ENCODE data around the gene WDR46.

WDR46 gene

DNA sequence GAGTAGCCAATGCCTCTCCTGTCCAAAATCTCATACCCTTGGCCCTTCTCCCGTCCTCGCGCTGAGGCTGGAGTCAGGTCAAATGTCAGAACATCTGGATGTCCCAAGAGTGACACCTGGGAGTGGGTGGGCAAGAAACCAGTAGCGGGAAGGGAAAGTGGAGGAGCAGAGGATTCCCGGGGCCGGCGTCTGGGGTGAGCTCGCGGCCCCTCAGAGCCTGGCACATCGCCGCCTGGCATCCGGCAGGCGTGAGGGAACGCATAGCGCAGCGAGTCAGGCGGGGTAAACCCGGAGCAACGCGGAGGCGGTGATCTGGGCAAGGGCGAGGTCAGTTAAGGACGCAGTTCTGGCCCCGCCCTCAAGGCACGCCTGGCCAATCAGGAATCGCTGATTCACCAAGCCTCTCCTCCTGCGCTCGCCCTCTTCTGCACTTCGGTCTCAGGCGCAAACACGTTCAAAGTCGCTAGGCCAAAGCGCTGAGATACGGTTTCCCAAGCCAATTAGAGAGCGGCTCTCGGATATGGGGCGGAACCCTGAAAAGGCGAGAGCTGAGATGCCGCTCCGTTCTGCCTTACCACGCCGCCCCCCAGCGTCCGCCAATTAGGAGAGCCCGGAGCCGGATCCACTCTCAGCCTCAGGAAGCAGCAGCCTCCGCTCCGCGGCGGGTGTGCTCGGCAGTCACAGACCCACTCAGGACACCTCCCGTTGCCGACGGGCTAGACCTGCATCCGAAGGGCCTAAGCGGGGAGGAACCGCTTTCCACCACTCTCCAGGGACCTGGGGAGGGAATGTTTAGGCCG lies 39.9 kb downstream of the WDR46 start:
- TF ChIP-seq GATA1 (IDR thresholded peaks at IDR 0.05; ENCODE audit: low read depth, low read length): no peak
- peak; percentile 86 for TF ChIP-seq POLR2A (IDR thresholded peaks at IDR 0.05; ENCODE audit: low read length)
- peak; percentile 99 for DNase-seq

GRCh38 chr6:33248643-33248931 lies 40.5 kb downstream of the WDR46 start:
- DNase-seq: no peak
- TF ChIP-seq GATA1 (IDR thresholded peaks at IDR 0.05; ENCODE audit: low read depth, low read length) (no peak), POLR2A (IDR thresholded peaks at IDR 0.05; ENCODE audit: low read length) (no peak)

DNA sequence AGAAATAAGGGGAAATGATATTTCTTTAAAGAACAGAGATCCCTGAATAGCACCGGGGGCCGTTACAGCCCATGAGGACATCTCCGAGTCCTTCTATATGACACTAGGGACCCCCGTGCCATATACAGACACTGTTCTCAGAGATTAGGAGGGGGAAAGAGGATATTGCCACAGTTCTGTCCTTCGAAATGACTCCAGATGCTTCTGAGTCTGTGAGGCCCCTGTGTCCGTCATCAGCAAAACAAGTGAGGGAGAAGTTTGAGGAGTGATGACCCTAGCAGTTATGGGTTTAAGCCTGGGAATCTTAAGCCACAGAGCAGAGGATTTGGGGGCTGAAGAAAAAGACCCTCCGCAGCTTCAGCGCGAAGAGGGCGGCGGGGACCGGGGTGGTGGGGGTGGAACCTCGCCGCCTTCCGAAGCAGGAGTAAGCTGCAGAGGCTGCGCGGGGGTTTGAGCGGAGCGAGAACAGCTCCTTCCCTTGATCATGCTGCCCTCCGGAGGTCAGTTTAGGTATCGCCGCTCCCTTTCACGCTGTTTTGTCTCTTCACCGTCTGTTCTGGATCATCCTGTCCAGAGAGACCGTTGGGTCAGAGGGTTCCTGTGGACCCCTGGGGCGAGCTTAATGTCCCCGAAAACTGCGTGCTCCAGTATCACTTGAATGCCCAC lies 40.9 kb downstream of the WDR46 start:
- TF ChIP-seq POLR2A (IDR thresholded peaks at IDR 0.05; ENCODE audit: low read length) (no peak), GATA1 (IDR thresholded peaks at IDR 0.05; ENCODE audit: low read depth, low read length) (no peak)
- DNase-seq: peak; percentile 86 to 93

GRCh38 chr6:33243476-33243875 lies 45.6 kb downstream of the WDR46 start:
- DNase-seq: no peak
- TF ChIP-seq GATA1 (IDR thresholded peaks at IDR 0.05; ENCODE audit: low read depth, low read length) (no peak), POLR2A (IDR thresholded peaks at IDR 0.05; ENCODE audit: low read length) (no peak)

- no peak for DNase-seq
- no peak for TF ChIP-seq POLR2A (IDR thresholded peaks at IDR 0.05; ENCODE audit: low read length)
- TF ChIP-seq GATA1 (IDR thresholded peaks at IDR 0.05; ENCODE audit: low read depth, low read length): no peak
These were observed 47.1 kb downstream of the WDR46 start for GRCh38 chr6:33241968-33242367.

GRCh38 chr6:33237741-33238140 lies 51.3 kb downstream of the WDR46 start:
- DNase-seq: no peak
- TF ChIP-seq GATA1 (IDR thresholded peaks at IDR 0.05; ENCODE audit: low read depth, low read length) (no peak), POLR2A (IDR thresholded peaks at IDR 0.05; ENCODE audit: low read length) (no peak)

GRCh38 chr6:33236852-33237251 lies 52.2 kb downstream of the WDR46 start:
- no peak for TF ChIP-seq GATA1 (IDR thresholded peaks at IDR 0.05; ENCODE audit: low read depth, low read length)
- no peak for TF ChIP-seq POLR2A (IDR thresholded peaks at IDR 0.05; ENCODE audit: low read length)

GRCh38 chr6:33236328-33236727 lies 52.7 kb downstream of the WDR46 start:
- no peak for TF ChIP-seq POLR2A (IDR thresholded peaks at IDR 0.05; ENCODE audit: low read length)
- no peak for TF ChIP-seq GATA1 (IDR thresholded peaks at IDR 0.05; ENCODE audit: low read depth, low read length)
- DNase-seq: no peak

More at GRCh38 chr6:33236852-33237251, 52.2 kb downstream of the WDR46 start:
- no peak for DNase-seq

DNA sequence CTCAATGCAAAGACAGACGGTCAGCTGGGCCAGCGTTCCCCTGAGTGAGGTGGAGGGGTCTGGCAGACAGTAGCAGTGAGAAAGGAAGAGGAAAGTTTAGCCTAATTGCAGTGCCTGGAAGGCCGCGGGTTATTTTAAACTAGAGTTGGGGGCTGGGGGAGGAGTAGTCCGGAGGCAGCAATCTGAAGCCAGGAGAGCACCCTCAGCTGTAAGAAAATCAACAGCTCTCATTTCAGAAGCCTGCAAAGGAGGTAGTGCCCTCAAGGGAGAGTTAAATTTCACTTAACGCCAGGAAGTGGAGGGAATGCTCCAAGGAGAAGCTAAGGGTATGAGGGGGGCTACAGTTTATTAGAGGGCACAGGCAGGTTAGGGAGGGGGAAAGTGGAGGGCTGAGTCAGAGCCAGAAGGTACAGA lies 53.8 kb downstream of the WDR46 start:
- no peak for TF ChIP-seq POLR2A (IDR thresholded peaks at IDR 0.05; ENCODE audit: low read length)
- TF ChIP-seq GATA1 (IDR thresholded peaks at IDR 0.05; ENCODE audit: low read depth, low read length): no peak
- DNase-seq: no peak
